ENCODE results near the gene NTHL1. TPM values are rescaled to one million over a fixed set of nuclear protein-coding genes. Genes with fewer than 3 reads are reported as not detected.

The NTHL1 gene
- total and polyA plus RNA-seq, 3 donors from 2014 or later: 18.0 to 35.6 (median 24.6) TPM

DNA sequence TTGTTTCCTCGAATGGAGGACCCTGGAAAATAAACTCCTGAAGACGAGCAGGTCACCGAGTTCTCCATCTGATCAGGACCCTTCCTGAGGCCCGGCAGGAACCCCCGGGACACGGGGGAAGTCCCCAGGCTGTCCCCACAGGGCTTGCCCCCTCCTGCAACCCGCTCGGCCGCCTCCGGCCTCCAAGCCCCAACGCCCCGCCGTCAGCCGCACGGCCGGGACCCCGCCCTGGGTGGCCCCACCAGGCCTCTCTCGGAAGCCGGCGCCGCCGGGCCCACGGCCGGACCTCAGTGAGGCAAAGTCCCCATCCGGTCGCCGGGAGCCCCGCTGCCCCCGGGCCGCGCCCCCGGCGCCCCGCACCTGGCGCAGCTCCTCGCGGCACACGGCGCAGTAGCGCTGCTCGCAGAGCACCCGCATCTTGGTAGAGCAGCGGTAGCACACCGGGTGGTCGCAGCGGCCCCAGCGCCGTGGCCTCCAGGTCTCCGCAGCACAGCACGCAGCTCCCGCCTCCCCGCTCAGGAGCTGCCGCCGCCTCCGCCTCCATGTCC, 38.4 kb downstream of the NTHL1 start:
- Histone ChIP-seq H3K9me3 (no peaks in the 10 kb centered on the region), H3K4me3 (peak overlapping the region; percentile 80 to 83), H3K4me1 (peaks cover 39% of the 10 kb centered on the region), H3K36me3 (ENCODE audit: low read depth, missing control alignments) (no peaks in the 10 kb centered on the region), H3K27ac (peak overlapping the region in 1 of 2 donors; percentile 72), H3K27me3 (no peaks in the 10 kb centered on the region)
- WGBS, 2 donors: 2% methylated on average over 32 of the region's 55 CpGs; no CpG with 5 or more reads in 1 of the 2 donors
- TF ChIP-seq, protein P1, sequence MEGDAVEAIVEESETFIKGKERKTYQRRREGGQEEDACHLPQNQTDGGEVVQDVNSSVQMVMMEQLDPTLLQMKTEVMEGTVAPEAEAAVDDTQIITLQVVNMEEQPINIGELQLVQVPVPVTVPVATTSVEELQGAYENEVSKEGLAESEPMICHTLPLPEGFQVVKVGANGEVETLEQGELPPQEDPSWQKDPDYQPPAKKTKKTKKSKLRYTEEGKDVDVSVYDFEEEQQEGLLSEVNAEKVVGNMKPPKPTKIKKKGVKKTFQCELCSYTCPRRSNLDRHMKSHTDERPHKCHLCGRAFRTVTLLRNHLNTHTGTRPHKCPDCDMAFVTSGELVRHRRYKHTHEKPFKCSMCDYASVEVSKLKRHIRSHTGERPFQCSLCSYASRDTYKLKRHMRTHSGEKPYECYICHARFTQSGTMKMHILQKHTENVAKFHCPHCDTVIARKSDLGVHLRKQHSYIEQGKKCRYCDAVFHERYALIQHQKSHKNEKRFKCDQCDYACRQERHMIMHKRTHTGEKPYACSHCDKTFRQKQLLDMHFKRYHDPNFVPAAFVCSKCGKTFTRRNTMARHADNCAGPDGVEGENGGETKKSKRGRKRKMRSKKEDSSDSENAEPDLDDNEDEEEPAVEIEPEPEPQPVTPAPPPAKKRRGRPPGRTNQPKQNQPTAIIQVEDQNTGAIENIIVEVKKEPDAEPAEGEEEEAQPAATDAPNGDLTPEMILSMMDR (IDR thresholded peaks at IDR 0.05): no peak
- intact Hi-C loops (cut with DNase I; ENCODE audit: low total_unique reads): no loop called here
- DNase-seq: no peak

DNA sequence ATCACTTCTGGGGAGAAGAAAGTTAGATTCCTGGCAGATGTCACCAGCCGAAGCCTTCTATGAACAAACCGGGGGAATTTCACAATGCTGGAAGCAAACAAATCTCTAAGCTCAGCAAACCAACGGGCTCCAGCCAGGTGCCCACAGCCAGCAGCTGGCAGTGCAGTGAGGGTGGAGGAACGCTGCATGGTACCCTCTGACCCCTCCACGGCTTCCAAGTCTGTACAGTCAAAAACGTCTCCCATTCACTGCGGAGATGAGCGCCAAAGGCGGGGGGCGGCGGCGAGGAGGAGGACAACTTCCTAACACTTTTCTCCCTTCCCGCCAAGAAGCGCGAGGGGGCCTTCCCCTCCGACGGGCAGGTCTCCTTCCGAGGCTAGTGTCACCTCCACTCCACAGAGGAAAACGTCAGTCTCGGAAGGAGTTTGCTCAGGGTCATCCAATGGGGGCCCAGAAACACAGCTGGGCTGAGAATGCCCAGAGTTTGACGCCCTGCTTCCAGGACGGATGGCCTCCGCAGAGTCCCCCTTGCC, 38.9 kb downstream of the NTHL1 start:
- peak overlapping the region; percentile 80 to 83 for H3K4me3 ChIP-seq
- H3K27ac ChIP-seq: peak overlapping the region in 1 of 2 donors; percentile 72
- DNase-seq: no peak
- H3K9me3 ChIP-seq: no peaks in the 10 kb centered on the region
- H3K36me3 ChIP-seq (ENCODE audit: low read depth, missing control alignments): no peaks in the 10 kb centered on the region
- 2 to 5% methylated on average over 17 to 23 of the region's 23 CpGs for WGBS, 2 donors
- no peaks in the 10 kb centered on the region for H3K27me3 ChIP-seq
- no peak for TF ChIP-seq POLR2A (IDR thresholded peaks at IDR 0.05)
- TF ChIP-seq, protein P1 (IDR thresholded peaks at IDR 0.05): no peak
- H3K4me1 ChIP-seq: peaks cover 44% of the 10 kb centered on the region
- intact Hi-C loops (cut with DNase I; ENCODE audit: low total_unique reads): no loop called here

DNA sequence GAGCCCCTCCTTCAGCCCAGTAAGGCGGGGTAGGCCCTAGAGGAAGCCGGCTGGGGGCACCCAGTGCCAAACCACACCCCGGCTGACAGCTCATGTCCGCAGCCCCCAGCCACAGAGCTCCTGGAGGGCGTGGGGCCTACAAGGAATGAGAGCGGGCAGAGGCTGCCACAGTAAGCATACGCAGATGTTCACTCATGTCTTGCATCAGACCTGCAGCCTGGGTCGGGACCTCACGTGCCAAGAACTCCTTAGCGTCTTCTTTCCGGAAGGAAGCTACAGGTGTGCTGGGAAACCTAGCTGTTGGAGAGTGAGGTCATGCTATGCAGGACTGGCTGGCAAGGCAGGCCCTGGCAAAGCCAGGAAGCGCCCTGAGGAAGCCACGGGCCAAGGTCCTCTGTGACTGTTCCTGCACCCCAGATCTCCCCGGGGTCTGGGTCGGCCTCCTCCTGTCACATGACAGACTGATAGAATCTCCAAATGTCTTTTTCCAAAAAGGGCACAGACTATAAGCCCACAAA, 39.6 kb downstream of the NTHL1 start:
- no peak overlapping the region for H3K27ac ChIP-seq
- H3K36me3 ChIP-seq (ENCODE audit: low read depth, missing control alignments): no peaks in the 10 kb centered on the region
- no peak for TF ChIP-seq POLR2A (IDR thresholded peaks at IDR 0.05)
- TF ChIP-seq, protein P1 (IDR thresholded peaks at IDR 0.05): no peak
- H3K4me3 ChIP-seq: no peak overlapping the region
- 34 to 48% methylated on average over 12 to 15 of the region's 15 CpGs for WGBS, 2 donors
- H3K4me1 ChIP-seq: peaks cover 47% of the 10 kb centered on the region
- DNase-seq: no peak
- intact Hi-C loops (cut with DNase I; ENCODE audit: low total_unique reads): no loop called here
- H3K9me3 ChIP-seq: no peaks in the 10 kb centered on the region
- H3K27me3 ChIP-seq: no peaks in the 10 kb centered on the region

DNA sequence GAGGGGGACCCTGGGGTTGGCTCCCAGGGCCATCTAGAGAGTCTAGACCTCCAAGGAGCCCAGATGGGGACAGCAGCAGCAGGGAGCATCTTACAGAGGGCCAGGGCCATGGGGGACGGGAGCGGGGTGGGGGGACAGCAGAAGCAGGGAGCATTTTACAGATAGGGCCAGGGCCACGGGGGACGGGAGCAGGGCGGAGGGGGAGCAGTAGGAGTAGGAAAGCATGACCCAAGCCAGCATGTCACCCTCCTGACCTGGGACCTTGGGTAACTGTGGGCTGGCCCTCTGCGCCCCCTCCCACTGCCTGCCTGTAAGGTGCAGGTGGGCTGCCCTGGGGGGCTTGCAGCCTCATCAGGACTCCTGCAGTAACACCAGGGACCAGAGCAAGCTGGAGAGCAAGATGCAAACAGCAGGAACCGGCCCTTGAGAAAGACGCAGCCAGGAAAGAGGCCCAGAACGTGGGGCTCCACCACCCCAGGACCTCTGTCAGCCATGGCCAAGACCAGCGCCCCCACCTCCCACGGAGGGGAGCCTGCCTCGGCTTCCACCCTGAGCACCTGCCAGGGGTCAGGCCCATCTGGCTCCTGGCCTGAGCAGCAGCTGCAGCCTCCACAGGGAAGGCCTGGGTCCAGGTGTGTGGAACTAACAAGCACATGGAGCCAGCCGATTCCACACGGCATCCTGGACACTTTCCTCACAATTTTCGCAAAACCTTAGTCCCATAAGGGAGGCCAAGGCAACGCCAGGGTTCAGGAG, 40.4 kb downstream of the NTHL1 start:
- 71 to 82% methylated on average over 10 to 16 of the region's 16 CpGs for WGBS, 2 donors
- intact Hi-C loops (cut with DNase I; ENCODE audit: low total_unique reads): no loop called here
- Histone ChIP-seq H3K27ac (no peak overlapping the region), H3K27me3 (no peaks in the 10 kb centered on the region), H3K4me1 (peaks cover 47% of the 10 kb centered on the region), H3K9me3 (no peaks in the 10 kb centered on the region), H3K36me3 (ENCODE audit: low read depth, missing control alignments) (no peaks in the 10 kb centered on the region), H3K4me3 (no peak overlapping the region)
- no peak for DNase-seq
- TF ChIP-seq POLR2A (IDR thresholded peaks at IDR 0.05): no peak
- TF ChIP-seq, protein P1 (IDR thresholded peaks at IDR 0.05): no peak

Measured in testis (tissue), 3 donors.